AG04449 (cell line): ENCODE data around the gene KCNQ5.
A peak's percentile ranks its signal among the peaks of the same experiment; 100 is the strongest.

Experiments
- CTCF ChIA-PET: fragments of 350-600 bp; formaldehyde crosslinking; extraction: SDS; loops from one replicate; lab custom pipeline; 2021; ENCODE audit warnings: antibody characterized with exemption; lab: Yijun Ruan, JAX
- POLR2A ChIA-PET: fragments of 400-600, 350-600 bp; formaldehyde crosslinking; extraction: SDS; loops from one replicate; lab custom pipeline; 2020; ENCODE audit warnings: antibody characterized with exemption, inconsistent platforms; lab: Yijun Ruan, JAX
- DNase-seq: peaks from one replicate; pipeline ENCODE4 v3.0.0-alpha.2; 2010; ENCODE audit warnings: low read depth, low spot score
- H3K4me3 ChIP-seq: 2 replicates; pipeline ENCODE4 v1.5.1; 2011; ENCODE audit warnings: low read depth, mild to moderate bottlenecking, control low read depth, low read length
- CTCF ChIP-seq: IDR thresholded peaks from one replicate; pipeline ENCODE4 v1.5.1; 2011; ENCODE audit warnings: mild to moderate bottlenecking, moderate library complexity, low read length, control low read depth, inconsistent platforms; ENCODE audit not compliant: insufficient read depth; ENCODE audit errors: missing control alignments

The KCNQ5 gene

GRCh38 chr6:72787391-72788031 lies 165.6 kb downstream of the KCNQ5 start:
- ChIA-PET POLR2A (no interaction called here), CTCF (no interaction called here)
- TF ChIP-seq CTCF: no peak
- H3K4me3 ChIP-seq: no peak overlapping the region
- peak; percentile 59 for DNase-seq

- peak; percentile 45 for DNase-seq
- ChIA-PET POLR2A (no interaction called here), CTCF (no interaction called here)
- no peak overlapping the region for H3K4me3 ChIP-seq
- no peak for TF ChIP-seq CTCF
Measured at GRCh38 chr6:72788188-72788587, 166.3 kb downstream of the KCNQ5 start.

- POLR2A ChIA-PET: no interaction called here
- CTCF ChIA-PET: interaction anchor here (0.8 kb wide), 1 partner anchor 173 kb away, joined by 4 read pairs; no protein-coding TSS in a partner anchor
- no peak overlapping the region for H3K4me3 ChIP-seq
- DNase-seq: no peak
- TF ChIP-seq CTCF: no peak
Measured at GRCh38 chr6:72789145-72789544, 167.3 kb downstream of the KCNQ5 start.

- POLR2A ChIA-PET: no interaction called here
- no peak for DNase-seq
- CTCF ChIA-PET: no interaction called here
- H3K4me3 ChIP-seq: no peak overlapping the region
- TF ChIP-seq CTCF: no peak
Measured at GRCh38 chr6:72792692-72793091, 170.8 kb downstream of the KCNQ5 start.

GRCh38 chr6:72793641-72794395 lies 172.0 kb downstream of the KCNQ5 start:
- ChIA-PET POLR2A (no interaction called here), CTCF (interaction anchor here (1.0 to 1.1 kb wide), 3 partner anchors 154 to 336 kb away, joined by 3 to 5 read pairs (median 3); no protein-coding TSS in a partner anchor)
- H3K4me3 ChIP-seq: no peak overlapping the region
- TF ChIP-seq CTCF: no peak
- no peak for DNase-seq

GRCh38 chr6:72798196-72798595 lies 176.3 kb downstream of the KCNQ5 start:
- ChIA-PET POLR2A (no interaction called here), CTCF (no interaction called here)

More at GRCh38 chr6:72798196-72798595, 176.3 kb downstream of the KCNQ5 start:
- no peak for DNase-seq
- no peak for TF ChIP-seq CTCF
- H3K4me3 ChIP-seq: no peak overlapping the region
